HCT116 (cell line): Measurements from ENCODE around the gene ZC2HC1C. TPM values are rescaled to one million over a fixed set of nuclear protein-coding genes. Genes with fewer than 3 reads are reported as not detected.

Source experiments
- ATAC-seq: fragments of 200-7000 bp; cut with Tn5 transposase; 2 replicates; pipeline ENCODE4 v1.9.1; 2020; ENCODE audit warnings: mild to moderate bottlenecking, moderate library complexity
- BruUV-seq: library from RNA; stranded (reverse); fragments of 400-500 nt; replicated peaks from 2 replicates; lab custom pipeline; 2021; lab: Mats Ljungman, UMichigan
- CTCF ChIA-PET: fragments of 300-600 bp; sonication (Branson Sonifier 250); formaldehyde crosslinking; loops from one replicate; lab custom pipeline; 2021; ENCODE audit warnings: antibody characterized with exemption; lab: Charles Lee
- POLR2A ChIA-PET: fragments of 300-600, 350-600 bp; sonication (Branson Sonifier 250); formaldehyde crosslinking; loops from one replicate; lab custom pipeline; 2021; ENCODE audit warnings: antibody characterized with exemption; lab: Charles Lee
- RAD21 ChIA-PET, 2 experiments: fragments of 300-600 bp; sonication (Branson Sonifier 250); formaldehyde crosslinking; loops; one replicate each; lab custom pipeline; 2023; ENCODE audit warnings: low total read pairs in 2 of 2; ENCODE audit not compliant: uncharacterized antibody in 2 of 2, unreplicated experiment in 2 of 2, low non-redundant PET in 1 of 2; lab: Charles Lee
- DNase-seq: peaks from one replicate; pipeline ENCODE4 v3.0.0-alpha.2; 2010; ENCODE audit warnings: low read depth, low spot score
- H2AFZ ChIP-seq: fragments of 200-600 bp; shearing (Covaris generic), sonication (generic); 2 replicates; pipeline ENCODE4 v1.6.1; 2017; ENCODE audit warnings: low read depth, mixed run types, mixed read lengths, antibody characterized with exemption, low read length; ENCODE audit not compliant: poor library complexity, severe bottlenecking
- H3K27ac ChIP-seq: 2 replicates; pipeline ENCODE4 v1.5.1; 2012; ENCODE audit warnings: low read depth, low read length
- H3K27me3 ChIP-seq: fragments of 200-600 bp; sonication (generic); 2 replicates; pipeline ENCODE4 v1.6.1; 2016; ENCODE audit warnings: mixed run types, low read length, mixed read lengths; ENCODE audit not compliant: insufficient read depth
- H3K36me3 ChIP-seq, 2 experiments: fragments of 200-500 bp in 1 of 2; fragments of 200-600 bp in 1 of 2; sonication (Bioruptor generic) in 1 of 2; sonication (generic) in 1 of 2; 2 replicates each; pipeline versions ENCODE4 v1.5.1 to v1.6.1; 2014 to 2016; ENCODE audit warnings: low read length in 2 of 2, inconsistent platforms in 1 of 2, mixed read lengths in 1 of 2, mixed run types in 1 of 2; ENCODE audit not compliant: insufficient read depth in 2 of 2, control insufficient read depth in 1 of 2
- H3K4me1 ChIP-seq, 2 experiments: fragments of 200-600 bp in 1 of 2; sonication (generic) in 1 of 2; 2 replicates each; pipeline versions ENCODE4 v1.5.1 to v1.6.1; 2012 to 2017; ENCODE audit warnings: low read length in 2 of 2, inconsistent platforms in 1 of 2, mild to moderate bottlenecking in 1 of 2, mixed read lengths in 1 of 2, mixed run types in 1 of 2, moderate library complexity in 1 of 2; ENCODE audit not compliant: insufficient read depth in 2 of 2, control insufficient read depth in 1 of 2
- H3K4me2 ChIP-seq: fragments of 200-600 bp; sonication (generic); 2 replicates; pipeline ENCODE4 v1.6.1; 2017; ENCODE audit warnings: mixed run types, low read length, mixed read lengths
- H3K4me3 ChIP-seq, 2 experiments: fragments of 200-600 bp in 1 of 2; sonication (generic) in 1 of 2; replicated peaks in 1 of 2; 2 replicates each; pipeline ENCODE4 v1.5.1; 2011 to 2016; ENCODE audit warnings: low read length in 2 of 2, control low read depth in 1 of 2, low read depth in 1 of 2, mild to moderate bottlenecking in 1 of 2, mixed read lengths in 1 of 2, mixed run types in 1 of 2
- H3K79me2 ChIP-seq: fragments of 200-600 bp; sonication (generic); 2 replicates; pipeline ENCODE4 v1.6.1; 2017; ENCODE audit warnings: mild to moderate bottlenecking, mixed run types, low read length, moderate library complexity, mixed read lengths; ENCODE audit not compliant: insufficient read depth
- H3K9ac ChIP-seq: fragments of 200-600 bp; sonication (generic); 2 replicates; pipeline ENCODE4 v1.6.1; 2016; ENCODE audit warnings: low read length, mixed read lengths
- H3K9me2 ChIP-seq: fragments of 200-600 bp; sonication (generic), shearing (Covaris generic); 2 replicates; pipeline ENCODE4 v1.6.1; 2017; ENCODE audit warnings: mixed run types, mild to moderate bottlenecking, moderate library complexity; ENCODE audit not compliant: insufficient read depth
- H3K9me3 ChIP-seq, 2 experiments: fragments of 200-500 bp in 1 of 2; fragments of 200-600 bp in 1 of 2; sonication (Bioruptor generic) in 1 of 2; sonication (generic) in 1 of 2; 2 replicates each; pipeline ENCODE4 v1.6.1; 2014 to 2017; ENCODE audit warnings: low read length in 2 of 2, mixed read lengths in 2 of 2, inconsistent platforms in 1 of 2, low read depth in 1 of 2, mild to moderate bottlenecking in 1 of 2, mixed run types in 1 of 2, moderate library complexity in 1 of 2; ENCODE audit not compliant: control insufficient read depth in 1 of 2, insufficient read depth in 1 of 2
- H4K20me1 ChIP-seq: fragments of 200-600 bp; sonication (generic), shearing (Covaris generic); 2 replicates; pipeline ENCODE4 v1.6.1; 2017; ENCODE audit warnings: mixed run types, mild to moderate bottlenecking, moderate library complexity; ENCODE audit not compliant: insufficient read depth
- CBX3 ChIP-seq: IDR thresholded peaks from 2 replicates; pipeline ENCODE4 v1.6.1; 2012; ENCODE audit warnings: low read depth
- CEBPB ChIP-seq: IDR thresholded peaks from 2 replicates; pipeline ENCODE4 v1.6.1; 2012; ENCODE audit warnings: low read depth
- EGR1 ChIP-seq: IDR thresholded peaks from 2 replicates; pipeline ENCODE4 v1.6.1; 2012; ENCODE audit warnings: low read depth
- ELF1 ChIP-seq: IDR thresholded peaks from 2 replicates; pipeline ENCODE4 v1.6.1; 2012; ENCODE audit warnings: low read depth, borderline replicate concordance
- FOSL1 ChIP-seq: IDR thresholded peaks from 2 replicates; pipeline ENCODE4 v1.6.1; 2012; ENCODE audit warnings: low read depth
- JUND ChIP-seq: IDR thresholded peaks from 2 replicates; pipeline ENCODE4 v1.6.1; 2012
- POLR2AphosphoS5 ChIP-seq: IDR thresholded peaks from 2 replicates; pipeline ENCODE4 v1.6.1; 2011; ENCODE audit warnings: mild to moderate bottlenecking, low read depth, low read length, moderate library complexity
- SIN3A ChIP-seq: IDR thresholded peaks from 2 replicates; pipeline ENCODE4 v1.6.1; 2012; ENCODE audit warnings: low read depth
- SRF ChIP-seq: IDR thresholded peaks from 2 replicates; pipeline ENCODE4 v1.6.1; 2012; ENCODE audit warnings: low read depth
- TCF7L2 ChIP-seq: IDR thresholded peaks from 2 replicates; pipeline ENCODE4 v1.7.0; 2011; ENCODE audit warnings: borderline replicate concordance, inconsistent platforms; ENCODE audit not compliant: insufficient read depth, insufficient read length; ENCODE audit errors: extremely low read depth
- YY1 ChIP-seq: IDR thresholded peaks from 2 replicates; pipeline ENCODE4 v1.6.1; 2011; ENCODE audit warnings: low read length, low read depth, moderate library complexity, mild to moderate bottlenecking; ENCODE audit not compliant: insufficient replicate concordance; ENCODE audit errors: extremely low read depth
- intact Hi-C: fragments of 100-400 bp; cut with micrococcal nuclease; formaldehyde crosslinking; loops from 2 replicates; pipeline ENCODE4 v1.10.0; 2022
- total RNA-seq: library from RNA; stranded (reverse); gene quantifications from one replicate; pipeline ENCODE4 v1.2.1, GENCODE V29; 2021; ENCODE audit not compliant: unreplicated experiment
- TF ChIP-seq, protein P1 (sequence below): IDR thresholded peaks from 2 replicates; pipeline ENCODE4 v1.6.1; 2012
- TF ChIP-seq, protein P2 (sequence below): IDR thresholded peaks from 2 replicates; pipeline ENCODE4 v1.6.1; 2012; ENCODE audit warnings: low read depth

Gene ZC2HC1C
- total RNA-seq, 1 experiment from 2014 or later, result 0.98 TPM

GRCh38 chr14:75053396-75054291 lies 15.8 kb upstream of the ZC2HC1C start:
- CTCF ChIA-PET, result no interaction called here
- Histone ChIP-seq H3K27me3 (no peaks in the 10 kb centered on the region), H3K4me3 (no peak overlapping the region)

More at GRCh38 chr14:75053396-75054291, 15.8 kb upstream of the ZC2HC1C start:
- ChIA-PET POLR2A (no interaction called here), RAD21 (no interaction called here)
- intact Hi-C loops, result no loop called here
- Histone ChIP-seq H3K36me3 (peaks cover 0 to 7% of the 10 kb centered on the region in 2 experiments; a peak in 2 of 4 replicates), H4K20me1 (no peaks in the 10 kb centered on the region), H3K27ac (no peak overlapping the region), H2AFZ (no peak overlapping the region), H3K4me1 (peaks cover 0 to 16% of the 10 kb centered on the region in 2 experiments; a peak in 3 of 4 replicates), H3K9me2 (no peaks in the 10 kb centered on the region), H3K9me3 (no peaks in the 10 kb centered on the region), H3K4me2 (no peak overlapping the region), H3K79me2 (peaks cover 31% of the 10 kb centered on the region), H3K9ac (no peak overlapping the region)
- DNase-seq (no peak), ATAC-seq (no peak)
- BruUV-seq, result no TSS peak
- no peak for TF ChIP-seq JUND
- TF ChIP-seq CBX3, result no peak
- TF ChIP-seq SIN3A, result no peak
- no peak for TF ChIP-seq FOSL1
- TF ChIP-seq, protein P1, sequence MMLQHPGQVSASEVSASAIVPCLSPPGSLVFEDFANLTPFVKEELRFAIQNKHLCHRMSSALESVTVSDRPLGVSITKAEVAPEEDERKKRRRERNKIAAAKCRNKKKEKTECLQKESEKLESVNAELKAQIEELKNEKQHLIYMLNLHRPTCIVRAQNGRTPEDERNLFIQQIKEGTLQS, result no peak
- no peak for TF ChIP-seq ELF1
- TF ChIP-seq SRF, result no peak
- no peak for TF ChIP-seq TCF7L2
- TF ChIP-seq EGR1, result no peak
- TF ChIP-seq YY1, result no peak
- no peak for TF ChIP-seq POLR2AphosphoS5
- TF ChIP-seq, protein P2, sequence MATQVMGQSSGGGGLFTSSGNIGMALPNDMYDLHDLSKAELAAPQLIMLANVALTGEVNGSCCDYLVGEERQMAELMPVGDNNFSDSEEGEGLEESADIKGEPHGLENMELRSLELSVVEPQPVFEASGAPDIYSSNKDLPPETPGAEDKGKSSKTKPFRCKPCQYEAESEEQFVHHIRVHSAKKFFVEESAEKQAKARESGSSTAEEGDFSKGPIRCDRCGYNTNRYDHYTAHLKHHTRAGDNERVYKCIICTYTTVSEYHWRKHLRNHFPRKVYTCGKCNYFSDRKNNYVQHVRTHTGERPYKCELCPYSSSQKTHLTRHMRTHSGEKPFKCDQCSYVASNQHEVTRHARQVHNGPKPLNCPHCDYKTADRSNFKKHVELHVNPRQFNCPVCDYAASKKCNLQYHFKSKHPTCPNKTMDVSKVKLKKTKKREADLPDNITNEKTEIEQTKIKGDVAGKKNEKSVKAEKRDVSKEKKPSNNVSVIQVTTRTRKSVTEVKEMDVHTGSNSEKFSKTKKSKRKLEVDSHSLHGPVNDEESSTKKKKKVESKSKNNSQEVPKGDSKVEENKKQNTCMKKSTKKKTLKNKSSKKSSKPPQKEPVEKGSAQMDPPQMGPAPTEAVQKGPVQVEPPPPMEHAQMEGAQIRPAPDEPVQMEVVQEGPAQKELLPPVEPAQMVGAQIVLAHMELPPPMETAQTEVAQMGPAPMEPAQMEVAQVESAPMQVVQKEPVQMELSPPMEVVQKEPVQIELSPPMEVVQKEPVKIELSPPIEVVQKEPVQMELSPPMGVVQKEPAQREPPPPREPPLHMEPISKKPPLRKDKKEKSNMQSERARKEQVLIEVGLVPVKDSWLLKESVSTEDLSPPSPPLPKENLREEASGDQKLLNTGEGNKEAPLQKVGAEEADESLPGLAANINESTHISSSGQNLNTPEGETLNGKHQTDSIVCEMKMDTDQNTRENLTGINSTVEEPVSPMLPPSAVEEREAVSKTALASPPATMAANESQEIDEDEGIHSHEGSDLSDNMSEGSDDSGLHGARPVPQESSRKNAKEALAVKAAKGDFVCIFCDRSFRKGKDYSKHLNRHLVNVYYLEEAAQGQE, result no peak
- no peak for TF ChIP-seq CEBPB
